Fibroblast of the aortic adventitia (primary cell): ENCODE data around the gene TUT4. TPM values are rescaled to one million over a fixed set of nuclear protein-coding genes. Genes with fewer than 3 reads are reported as not detected.

ENCODE experiments used
- DNase-seq: peaks from one replicate; pipeline ENCODE4 v3.0.0-alpha.2; 2010; ENCODE audit warnings: low read depth
- H3K4me3 ChIP-seq: 2 replicates; pipeline ENCODE4 v1.5.1; 2011; ENCODE audit warnings: low read depth, mild to moderate bottlenecking, control low read depth, low read length, moderate library complexity
- total RNA-seq: library from RNA; depleted of rRNA; stranded (reverse); fragments of >200 nt; gene quantifications from 2 replicates; pipeline ENCODE4 v1.2.3, GENCODE V29; 2012; ENCODE audit warnings: low replicate concordance
- TF ChIP-seq, protein P1 (sequence below): IDR thresholded peaks from 2 replicates; pipeline ENCODE4 v1.5.1; 2011; ENCODE audit warnings: mild to moderate bottlenecking, low read length, control low read depth, inconsistent platforms; ENCODE audit not compliant: insufficient read depth

TUT4 gene
- total RNA-seq, 1 donor = 42.5 TPM

DNA sequence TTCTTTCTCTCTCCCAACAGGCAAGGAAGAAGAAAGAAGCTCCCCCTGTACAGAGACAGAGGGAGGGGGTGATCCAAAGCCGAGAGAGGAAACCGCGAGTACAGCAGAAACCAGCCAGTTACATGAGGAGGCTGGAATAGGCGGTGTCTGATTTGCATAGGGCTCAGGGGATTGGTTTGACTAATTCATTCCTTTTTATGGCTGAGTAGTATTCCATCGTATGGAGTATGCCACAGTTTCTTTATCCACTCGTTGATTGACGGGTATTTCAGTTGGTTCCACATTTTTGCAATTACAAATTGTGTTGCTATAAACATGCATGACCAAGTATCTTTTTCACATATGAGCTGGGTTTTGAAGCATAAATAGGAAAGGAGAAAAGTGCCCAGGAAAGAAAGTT lies 45.8 kb upstream of the TUT4 start:
- H3K4me3 ChIP-seq = no peak overlapping the region
- TF ChIP-seq, protein P1, sequence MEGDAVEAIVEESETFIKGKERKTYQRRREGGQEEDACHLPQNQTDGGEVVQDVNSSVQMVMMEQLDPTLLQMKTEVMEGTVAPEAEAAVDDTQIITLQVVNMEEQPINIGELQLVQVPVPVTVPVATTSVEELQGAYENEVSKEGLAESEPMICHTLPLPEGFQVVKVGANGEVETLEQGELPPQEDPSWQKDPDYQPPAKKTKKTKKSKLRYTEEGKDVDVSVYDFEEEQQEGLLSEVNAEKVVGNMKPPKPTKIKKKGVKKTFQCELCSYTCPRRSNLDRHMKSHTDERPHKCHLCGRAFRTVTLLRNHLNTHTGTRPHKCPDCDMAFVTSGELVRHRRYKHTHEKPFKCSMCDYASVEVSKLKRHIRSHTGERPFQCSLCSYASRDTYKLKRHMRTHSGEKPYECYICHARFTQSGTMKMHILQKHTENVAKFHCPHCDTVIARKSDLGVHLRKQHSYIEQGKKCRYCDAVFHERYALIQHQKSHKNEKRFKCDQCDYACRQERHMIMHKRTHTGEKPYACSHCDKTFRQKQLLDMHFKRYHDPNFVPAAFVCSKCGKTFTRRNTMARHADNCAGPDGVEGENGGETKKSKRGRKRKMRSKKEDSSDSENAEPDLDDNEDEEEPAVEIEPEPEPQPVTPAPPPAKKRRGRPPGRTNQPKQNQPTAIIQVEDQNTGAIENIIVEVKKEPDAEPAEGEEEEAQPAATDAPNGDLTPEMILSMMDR = no peak
- no peak for DNase-seq

DNA sequence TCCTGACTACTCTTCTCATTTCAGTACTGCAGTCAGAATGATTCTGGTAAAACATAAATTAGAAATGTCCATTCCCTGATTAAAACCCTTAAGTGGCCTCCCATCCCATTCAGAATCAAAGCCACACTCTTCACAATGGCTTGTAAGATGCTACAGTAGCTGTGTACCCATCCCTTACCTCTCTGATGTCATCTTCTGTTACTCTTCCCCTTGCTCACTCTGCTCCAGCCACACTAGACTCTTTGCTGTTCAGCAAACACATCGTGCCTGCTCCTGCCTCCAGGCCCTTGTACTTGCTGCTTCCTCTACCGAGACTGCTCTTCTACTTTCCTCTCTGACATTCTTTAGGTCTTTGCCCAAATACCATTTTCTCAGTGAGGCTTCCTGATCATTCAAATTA lies 45.0 kb upstream of the TUT4 start:
- DNase-seq = no peak
- TF ChIP-seq, protein P1 = no peak
- no peak overlapping the region for H3K4me3 ChIP-seq

DNA sequence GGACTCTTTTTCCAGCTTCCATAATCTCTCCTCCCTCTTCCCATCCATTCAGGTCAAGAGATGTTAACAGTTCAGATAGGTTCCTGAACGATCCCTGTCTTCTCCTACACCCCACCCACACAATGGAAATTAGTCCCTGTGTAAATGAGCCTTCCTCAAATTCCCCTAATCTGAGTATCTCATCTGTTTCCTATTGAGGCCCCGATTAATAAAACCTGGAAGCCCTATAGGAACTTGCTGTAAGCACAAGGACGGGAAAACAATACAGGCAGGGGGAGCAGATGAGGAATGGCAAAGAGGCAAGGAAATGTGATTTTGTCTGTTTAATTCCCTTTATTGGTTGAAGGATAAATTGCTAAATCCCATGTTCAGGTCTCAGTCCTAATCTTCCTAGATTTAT lies 42.2 kb upstream of the TUT4 start:
- TF ChIP-seq, protein P1 = no peak
- H3K4me3 ChIP-seq = no peak overlapping the region
- DNase-seq = no peak

DNA sequence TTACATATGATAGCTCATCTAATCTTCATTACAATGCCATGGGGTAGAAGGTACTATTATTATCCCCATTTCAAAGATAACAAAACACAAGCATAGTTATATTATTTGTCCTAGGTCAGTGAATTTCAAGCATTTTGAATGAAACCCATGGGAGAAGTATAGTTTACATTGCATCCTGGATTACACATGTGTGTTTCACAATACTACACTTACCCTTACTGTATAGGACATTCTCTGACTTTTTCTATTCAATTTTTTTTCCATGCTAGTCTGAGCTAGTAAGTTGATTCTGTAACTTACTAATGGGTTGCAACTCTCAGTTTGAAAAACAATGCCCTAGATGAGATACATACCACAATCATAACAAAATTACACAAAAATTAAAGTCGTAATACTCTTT lies 40.6 kb upstream of the TUT4 start:
- DNase-seq = no peak
- TF ChIP-seq, protein P1 = no peak

DNA sequence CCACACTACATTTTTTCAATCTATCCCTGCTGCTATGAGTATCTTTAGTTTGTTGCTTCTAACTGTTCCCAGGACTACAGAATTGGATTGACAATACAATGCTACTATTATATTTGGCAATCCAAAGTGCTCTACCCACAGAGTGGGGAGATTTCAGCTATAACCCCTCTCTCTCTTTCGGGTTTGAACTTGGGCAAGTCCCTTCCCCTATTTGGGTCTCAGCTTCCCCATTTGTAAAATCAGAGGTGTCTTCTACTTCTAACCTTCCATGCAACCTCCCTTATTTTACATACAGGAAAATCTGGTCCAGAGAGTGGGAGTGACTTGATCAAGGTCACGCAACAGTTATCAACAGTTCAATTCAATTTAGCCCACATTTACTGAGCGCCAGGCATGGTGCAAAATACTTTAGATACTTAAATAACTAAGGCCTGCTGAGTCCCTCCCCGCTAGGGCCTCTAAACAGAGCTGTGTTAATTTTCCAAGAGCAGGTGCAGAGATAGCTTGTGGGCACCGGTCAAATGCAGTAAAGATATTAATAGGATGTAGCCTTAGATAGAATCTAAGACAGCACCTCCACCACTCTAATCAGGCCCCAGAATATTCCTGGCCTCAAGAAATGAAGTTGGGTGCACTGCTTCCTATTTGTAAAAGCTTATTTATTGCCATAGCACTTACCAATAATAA lies 39.9 kb upstream of the TUT4 start:
- DNase-seq = no peak
- H3K4me3 ChIP-seq = no peak overlapping the region
- TF ChIP-seq, protein P1 = no peak

More for the DNA sequence above, 40.6 kb upstream of the TUT4 start:
- H3K4me3 ChIP-seq = no peak overlapping the region

DNA sequence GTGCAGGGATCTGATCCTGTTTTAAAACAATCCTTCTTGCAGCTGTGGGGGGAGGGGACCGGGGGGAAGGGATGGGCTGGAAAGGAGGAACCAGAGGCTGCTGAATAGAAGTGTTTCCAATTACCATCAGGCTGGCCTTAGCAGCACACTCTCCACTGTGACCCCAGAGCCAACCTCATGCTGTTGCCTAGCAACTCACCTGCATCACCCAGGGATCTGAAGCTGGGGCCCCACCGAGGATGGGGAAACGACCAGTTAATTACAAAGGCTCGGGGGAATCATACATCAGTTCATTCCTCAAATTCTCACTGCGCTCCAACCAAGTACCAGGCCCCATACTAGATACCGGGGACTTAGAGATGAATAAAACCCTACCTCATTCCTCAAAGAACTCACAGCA lies 37.4 kb upstream of the TUT4 start:
- H3K4me3 ChIP-seq = no peak overlapping the region
- no peak for DNase-seq
- TF ChIP-seq, protein P1 = no peak

DNA sequence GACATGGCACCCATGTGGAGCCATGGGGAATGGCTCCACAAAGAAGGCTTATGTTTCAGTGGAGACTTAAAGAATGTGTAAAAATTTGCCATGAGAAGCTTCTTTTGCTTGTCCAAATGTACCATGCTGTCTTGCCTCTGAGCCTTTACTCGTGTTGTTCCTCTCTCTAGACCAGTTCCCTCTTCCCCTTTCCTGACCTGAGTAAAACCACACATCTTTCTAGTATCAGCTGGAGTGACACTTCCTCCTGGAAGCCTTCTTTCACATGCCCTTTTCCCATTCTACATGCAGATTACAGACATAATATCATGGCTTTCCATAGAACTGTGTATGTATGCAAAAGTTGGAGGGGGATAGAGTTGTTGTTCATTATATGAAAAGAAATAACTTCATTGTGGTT lies 35.6 kb upstream of the TUT4 start:
- no peak overlapping the region for H3K4me3 ChIP-seq
- TF ChIP-seq, protein P1 = no peak
- DNase-seq = no peak
